Measurements from ENCODE around the gene ACOT7. TPM values are rescaled to one million over a fixed set of nuclear protein-coding genes. Genes with fewer than 3 reads are reported as not detected.

ACOT7 gene
- total RNA-seq, 1 donor from 2014 or later: 107 TPM

- TF ChIP-seq, protein P1, sequence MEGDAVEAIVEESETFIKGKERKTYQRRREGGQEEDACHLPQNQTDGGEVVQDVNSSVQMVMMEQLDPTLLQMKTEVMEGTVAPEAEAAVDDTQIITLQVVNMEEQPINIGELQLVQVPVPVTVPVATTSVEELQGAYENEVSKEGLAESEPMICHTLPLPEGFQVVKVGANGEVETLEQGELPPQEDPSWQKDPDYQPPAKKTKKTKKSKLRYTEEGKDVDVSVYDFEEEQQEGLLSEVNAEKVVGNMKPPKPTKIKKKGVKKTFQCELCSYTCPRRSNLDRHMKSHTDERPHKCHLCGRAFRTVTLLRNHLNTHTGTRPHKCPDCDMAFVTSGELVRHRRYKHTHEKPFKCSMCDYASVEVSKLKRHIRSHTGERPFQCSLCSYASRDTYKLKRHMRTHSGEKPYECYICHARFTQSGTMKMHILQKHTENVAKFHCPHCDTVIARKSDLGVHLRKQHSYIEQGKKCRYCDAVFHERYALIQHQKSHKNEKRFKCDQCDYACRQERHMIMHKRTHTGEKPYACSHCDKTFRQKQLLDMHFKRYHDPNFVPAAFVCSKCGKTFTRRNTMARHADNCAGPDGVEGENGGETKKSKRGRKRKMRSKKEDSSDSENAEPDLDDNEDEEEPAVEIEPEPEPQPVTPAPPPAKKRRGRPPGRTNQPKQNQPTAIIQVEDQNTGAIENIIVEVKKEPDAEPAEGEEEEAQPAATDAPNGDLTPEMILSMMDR (conservative IDR thresholded peaks at IDR 0.05): no peak
- Mint-ChIP-seq H3K36me3 (ENCODE audit: low read depth) (peaks cover 20% of the 10 kb centered on the region), H3K4me3 (no peak overlapping the region), H3K27ac (ENCODE audit: unreplicated experiment) (peak overlapping the region; percentile 43), H3K4me1 (peaks cover 24% of the 10 kb centered on the region), H3K9me3 (no peaks in the 10 kb centered on the region), H3K27me3 (ENCODE audit: low read depth) (no peaks in the 10 kb centered on the region)
- no peak for DNase-seq (ENCODE audit: low read depth, low spot score)
Observed at GRCh38 chr1:6225651-6226050, 167.9 kb downstream of the ACOT7 start.

GRCh38 chr1:6224718-6225117 lies 168.8 kb downstream of the ACOT7 start:
- Mint-ChIP-seq H3K4me3 (no peak overlapping the region), H3K36me3 (ENCODE audit: low read depth) (peaks cover 24% of the 10 kb centered on the region), H3K4me1 (peaks cover 24% of the 10 kb centered on the region), H3K27ac (ENCODE audit: unreplicated experiment) (no peak overlapping the region), H3K9me3 (no peaks in the 10 kb centered on the region), H3K27me3 (ENCODE audit: low read depth) (no peaks in the 10 kb centered on the region)
- TF ChIP-seq, protein P1 (conservative IDR thresholded peaks at IDR 0.05): no peak
- no peak for DNase-seq (ENCODE audit: low read depth, low spot score)

DNA sequence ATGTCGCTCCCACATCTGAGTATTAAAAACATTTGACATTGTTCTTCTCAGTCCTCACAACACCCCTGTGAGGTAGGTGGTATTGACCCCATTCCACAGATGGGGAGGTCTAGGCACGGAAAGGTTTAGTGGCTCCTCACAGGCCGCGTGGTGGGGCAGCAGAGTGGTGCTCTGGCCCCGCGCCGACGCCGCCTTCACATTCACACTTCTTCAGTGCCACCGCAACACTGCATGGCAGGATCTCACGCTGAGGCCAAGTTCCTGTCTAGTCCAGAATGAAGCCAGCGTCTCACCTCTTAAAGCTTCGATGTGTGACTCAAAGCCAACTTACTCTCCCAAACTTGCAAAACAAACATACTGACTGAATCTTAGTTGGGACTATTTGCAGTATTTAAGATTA lies 169.9 kb downstream of the ACOT7 start:
- Mint-ChIP-seq H3K27me3 (ENCODE audit: low read depth) (no peaks in the 10 kb centered on the region), H3K4me3 (no peak overlapping the region), H3K4me1 (peaks cover 24% of the 10 kb centered on the region), H3K27ac (ENCODE audit: unreplicated experiment) (no peak overlapping the region), H3K36me3 (ENCODE audit: low read depth) (peaks cover 24% of the 10 kb centered on the region), H3K9me3 (no peaks in the 10 kb centered on the region)
- TF ChIP-seq, protein P1 (conservative IDR thresholded peaks at IDR 0.05): no peak
- DNase-seq (ENCODE audit: low read depth, low spot score): no peak

GRCh38 chr1:6222636-6223035 lies 170.9 kb downstream of the ACOT7 start:
- TF ChIP-seq, protein P1 (conservative IDR thresholded peaks at IDR 0.05): no peak
- no peak overlapping the region for H3K4me3 Mint-ChIP-seq
- H3K4me1 Mint-ChIP-seq: peaks cover 24% of the 10 kb centered on the region
- H3K27me3 Mint-ChIP-seq (ENCODE audit: low read depth): no peaks in the 10 kb centered on the region
- H3K36me3 Mint-ChIP-seq (ENCODE audit: low read depth): peaks cover 24% of the 10 kb centered on the region
- H3K9me3 Mint-ChIP-seq: no peaks in the 10 kb centered on the region
- H3K27ac Mint-ChIP-seq (ENCODE audit: unreplicated experiment): no peak overlapping the region
- no peak for DNase-seq (ENCODE audit: low read depth, low spot score)

- H3K4me1 Mint-ChIP-seq: peaks cover 19% of the 10 kb centered on the region
- H3K27ac Mint-ChIP-seq (ENCODE audit: unreplicated experiment): no peak overlapping the region
Observed at GRCh38 chr1:6221210-6221784, 172.3 kb downstream of the ACOT7 start.

More at GRCh38 chr1:6221210-6221784, 172.3 kb downstream of the ACOT7 start:
- Mint-ChIP-seq H3K27me3 (ENCODE audit: low read depth) (no peaks in the 10 kb centered on the region), H3K36me3 (ENCODE audit: low read depth) (peaks cover 19% of the 10 kb centered on the region), H3K9me3 (no peaks in the 10 kb centered on the region), H3K4me3 (no peak overlapping the region)
- DNase-seq (ENCODE audit: low read depth, low spot score): no peak
- TF ChIP-seq, protein P1 (conservative IDR thresholded peaks at IDR 0.05): no peak

All from neural crest cell (in vitro differentiated cells).